CD4-positive, alpha-beta T cell treated with Interleukin-15 for 4 hours (primary cell): ENCODE measurements around the gene RING1.

Experiments used
- DNase-seq: peaks from one replicate; pipeline ENCODE4 v3.0.0-alpha.2; 2020; ENCODE audit warnings: low spot score

The RING1 gene

GRCh38 chr6:33247977-33248642, 39.8 kb downstream of the RING1 start:
- DNase-seq, result peak; percentile 91

- DNase-seq, result peak; percentile 19
These were observed 40.3 kb downstream of the RING1 start for GRCh38 chr6:33248643-33248931.

GRCh38 chr6:33248932-33249731, 40.8 kb downstream of the RING1 start:
- peak; percentile 98 for DNase-seq

GRCh38 chr6:33249732-33250630, 41.7 kb downstream of the RING1 start:
- no peak for DNase-seq

GRCh38 chr6:33250731-33251130, 42.4 kb downstream of the RING1 start:
- DNase-seq, result no peak

- no peak for DNase-seq
These were observed 43.2 kb downstream of the RING1 start for GRCh38 chr6:33251395-33252012.

GRCh38 chr6:33252759-33253158, 44.5 kb downstream of the RING1 start:
- no peak for DNase-seq

- no peak for DNase-seq
These were observed 46.3 kb downstream of the RING1 start for GRCh38 chr6:33254591-33254990.

GRCh38 chr6:33259032-33259431, 50.7 kb downstream of the RING1 start:
- DNase-seq, result no peak
